ENCODE results near the gene C12orf57.

The C12orf57 gene

DNA sequence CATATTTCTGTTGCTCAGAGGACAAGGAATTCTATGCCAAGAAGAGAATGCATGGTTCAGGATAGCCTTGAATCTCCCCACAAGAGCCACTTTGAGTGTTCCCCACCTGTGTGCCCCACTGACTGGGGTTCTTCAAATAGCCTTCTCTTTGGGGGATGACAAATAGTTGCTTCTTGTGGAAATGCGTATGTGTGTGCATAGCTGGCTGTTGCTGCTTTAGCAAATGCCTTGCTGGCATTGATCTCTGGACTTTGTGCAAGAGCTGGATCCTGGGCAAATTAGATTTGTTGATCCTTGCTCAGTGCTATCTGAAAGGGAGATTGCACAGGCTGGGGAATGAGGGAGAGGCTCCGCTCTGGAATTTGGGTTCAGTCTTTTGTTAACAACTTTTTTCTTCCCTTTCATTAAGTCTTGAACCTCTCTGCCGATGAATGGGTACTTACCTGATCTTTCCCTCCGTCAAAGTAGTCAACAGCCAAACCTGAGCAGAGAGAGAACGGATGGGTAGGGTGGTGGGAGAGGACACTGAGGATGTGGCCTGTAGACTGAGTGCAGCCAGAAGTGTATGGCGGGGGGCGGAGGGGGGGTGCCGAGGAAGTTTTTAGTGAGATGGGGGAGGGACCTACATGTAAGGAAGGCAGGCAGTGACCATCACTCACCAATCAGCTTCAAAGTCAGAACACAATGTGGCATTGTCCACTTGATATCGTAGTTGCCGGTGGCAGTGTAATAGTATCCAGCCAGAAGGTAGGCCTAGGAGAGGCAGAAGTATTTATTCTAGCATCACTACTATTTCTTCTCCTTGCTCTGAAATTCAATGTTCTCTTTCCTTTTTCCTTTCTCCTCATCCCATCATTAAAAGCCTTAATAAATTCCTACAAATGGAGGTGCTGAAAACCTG, 37.6 kb downstream of the C12orf57 start:
- no peak for DNase-seq (ENCODE audit: low read depth in 2 of 2)
- TF ChIP-seq, protein P1, sequence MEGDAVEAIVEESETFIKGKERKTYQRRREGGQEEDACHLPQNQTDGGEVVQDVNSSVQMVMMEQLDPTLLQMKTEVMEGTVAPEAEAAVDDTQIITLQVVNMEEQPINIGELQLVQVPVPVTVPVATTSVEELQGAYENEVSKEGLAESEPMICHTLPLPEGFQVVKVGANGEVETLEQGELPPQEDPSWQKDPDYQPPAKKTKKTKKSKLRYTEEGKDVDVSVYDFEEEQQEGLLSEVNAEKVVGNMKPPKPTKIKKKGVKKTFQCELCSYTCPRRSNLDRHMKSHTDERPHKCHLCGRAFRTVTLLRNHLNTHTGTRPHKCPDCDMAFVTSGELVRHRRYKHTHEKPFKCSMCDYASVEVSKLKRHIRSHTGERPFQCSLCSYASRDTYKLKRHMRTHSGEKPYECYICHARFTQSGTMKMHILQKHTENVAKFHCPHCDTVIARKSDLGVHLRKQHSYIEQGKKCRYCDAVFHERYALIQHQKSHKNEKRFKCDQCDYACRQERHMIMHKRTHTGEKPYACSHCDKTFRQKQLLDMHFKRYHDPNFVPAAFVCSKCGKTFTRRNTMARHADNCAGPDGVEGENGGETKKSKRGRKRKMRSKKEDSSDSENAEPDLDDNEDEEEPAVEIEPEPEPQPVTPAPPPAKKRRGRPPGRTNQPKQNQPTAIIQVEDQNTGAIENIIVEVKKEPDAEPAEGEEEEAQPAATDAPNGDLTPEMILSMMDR (IDR thresholded peaks at IDR 0.05; ENCODE audit: low read depth, low read length) = no peak
- no peak overlapping the region for H3K4me3 ChIP-seq (replicated peaks in 1 of 2; ENCODE audit: low read depth in 2 of 2, low read length in 2 of 2)

DNA sequence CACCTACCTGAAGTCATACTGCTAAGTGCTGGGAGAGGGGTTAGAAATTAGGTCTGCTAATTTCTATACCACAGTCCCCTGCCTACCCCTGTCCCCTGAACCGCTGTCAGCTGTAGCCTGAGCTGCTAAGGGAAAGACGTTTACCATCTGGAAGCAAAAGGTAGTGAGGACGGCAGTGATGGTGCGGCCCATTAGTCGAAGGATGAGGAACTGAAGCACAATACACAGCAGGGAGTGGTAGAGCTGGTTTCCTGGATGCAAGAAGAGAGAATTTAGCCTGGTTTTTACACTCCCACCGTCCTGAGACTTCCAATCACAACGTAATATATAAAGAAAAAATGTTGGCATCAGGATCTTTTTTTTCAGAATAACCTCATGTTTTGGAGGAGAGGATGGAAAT, 38.7 kb downstream of the C12orf57 start:
- H3K4me3 ChIP-seq (replicated peaks in 1 of 2; ENCODE audit: low read depth in 2 of 2, low read length in 2 of 2) = no peak overlapping the region
- DNase-seq (ENCODE audit: low read depth in 2 of 2) = no peak
- TF ChIP-seq, protein P1 (IDR thresholded peaks at IDR 0.05; ENCODE audit: low read depth, low read length) = no peak

DNA sequence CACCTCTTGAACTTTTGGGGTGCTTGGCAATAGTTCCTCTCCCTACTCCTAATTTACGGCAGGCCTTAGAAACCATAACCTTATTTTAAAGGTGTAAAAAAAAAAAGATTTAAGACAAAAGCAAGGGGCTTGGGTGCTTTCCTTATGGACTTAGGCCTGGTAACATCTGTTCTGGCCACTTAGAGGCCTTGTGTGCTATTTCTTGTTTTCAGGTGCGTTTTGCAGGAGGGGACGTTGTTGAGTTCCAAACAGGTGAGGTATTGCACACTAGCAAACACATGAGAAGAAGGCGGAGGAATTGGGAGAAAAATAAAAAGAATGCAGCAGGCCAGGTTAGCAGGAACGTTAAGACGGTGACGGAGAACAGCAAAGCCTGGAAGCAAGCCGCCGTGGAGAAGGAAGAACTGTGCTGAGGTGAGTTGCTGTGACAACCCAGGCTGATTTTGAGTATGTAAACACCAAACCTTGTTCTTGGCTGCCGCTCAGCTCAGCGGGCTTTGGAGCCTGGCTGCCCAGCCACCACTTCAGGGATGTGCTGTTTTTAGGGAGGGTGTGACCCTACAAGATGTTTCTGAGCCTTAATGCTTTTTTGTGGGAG, 44.2 kb downstream of the C12orf57 start:
- H3K4me3 ChIP-seq (replicated peaks in 1 of 2; ENCODE audit: low read depth in 2 of 2, low read length in 2 of 2) = no peak overlapping the region
- TF ChIP-seq, protein P1 (IDR thresholded peaks at IDR 0.05; ENCODE audit: low read depth, low read length) = no peak
- DNase-seq (ENCODE audit: low read depth in 2 of 2) = no peak
